ENCODE data around the gene NUP62CL.
"Not testable (repeated sequence)": the region's sequence is repeated elsewhere in the genome, so short reads cannot be mapped to it uniquely, and the experiment has no call there.

NUP62CL gene

GRCh38 chrX:107205770-107206696 is at the start of gene NUP62CL, which contains the start of gene DNAAF6:
Gene NUP62CL (minus strand): TSS chrX:107206433. CDS start chrX:107175146, 31,287 bp downstream.
Gene DNAAF6 (plus strand): TSS chrX:107206611. CDS start chrX:107212876, 6,265 bp downstream.
- no peak for DNase-seq (ENCODE audit: low read depth)

GRCh38 chrX:107228486-107228819 is 22.2 kb upstream of the NUP62CL start:
- no peak for DNase-seq (ENCODE audit: low read depth)

DNA sequence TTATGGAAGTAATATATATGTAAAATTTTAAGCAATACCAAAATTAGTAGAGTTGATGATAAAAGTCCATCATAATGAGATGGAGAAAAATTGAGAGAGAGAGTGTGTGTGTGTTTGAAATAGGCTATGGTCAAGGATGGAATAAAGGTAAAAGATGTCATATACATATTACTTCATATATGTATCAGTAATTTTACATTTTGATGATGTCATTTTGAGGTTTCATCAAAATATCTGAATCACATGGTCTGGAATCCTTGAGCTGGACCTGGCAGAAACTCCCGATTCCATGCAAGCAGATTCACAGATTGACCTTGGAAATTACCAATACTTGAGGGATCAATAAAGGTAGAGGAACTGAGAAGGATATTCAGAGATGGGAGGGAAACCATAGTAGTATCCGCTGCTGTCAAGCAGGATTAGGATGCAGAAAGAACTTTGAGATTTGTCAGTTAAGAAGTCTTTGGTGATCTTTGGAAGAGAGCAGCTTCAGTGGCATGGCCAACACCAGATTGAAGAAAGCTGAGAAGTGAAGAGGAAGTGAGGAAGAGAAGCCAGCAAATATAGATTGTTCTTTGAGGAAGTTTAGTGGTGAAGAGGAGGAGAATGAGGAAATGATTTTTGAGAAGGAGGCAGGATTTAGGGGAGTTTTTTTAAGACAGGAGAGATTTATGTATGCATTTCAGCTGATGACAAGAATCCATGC is 21.7 kb upstream of the NUP62CL start:
- no peak for DNase-seq (ENCODE audit: low read depth)

DNA sequence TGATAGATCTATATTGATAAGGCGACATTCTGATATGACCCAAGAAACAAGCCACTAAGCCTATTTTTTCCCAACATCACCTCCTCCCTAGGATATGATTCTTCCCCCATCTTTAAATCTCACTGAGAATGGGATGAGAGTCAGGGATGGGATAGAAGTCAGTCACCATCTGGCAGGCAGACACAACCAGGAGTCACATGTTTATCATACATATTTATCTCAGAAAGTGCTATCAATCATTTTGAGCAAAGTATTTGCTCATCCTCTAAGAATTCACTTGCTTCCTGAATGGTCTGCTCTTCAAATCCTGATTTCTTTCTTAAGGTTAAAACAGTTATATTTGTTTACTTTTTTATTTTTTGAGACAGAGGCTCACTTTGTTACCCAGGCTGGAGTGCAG is 20.5 kb upstream of the NUP62CL start:
- peak; percentile 3 for DNase-seq (ENCODE audit: low read depth)

- DNase-seq (ENCODE audit: low read depth) = no peak
Measured at GRCh38 chrX:107213477-107213876, 7.2 kb upstream of the NUP62CL start.

DNA sequence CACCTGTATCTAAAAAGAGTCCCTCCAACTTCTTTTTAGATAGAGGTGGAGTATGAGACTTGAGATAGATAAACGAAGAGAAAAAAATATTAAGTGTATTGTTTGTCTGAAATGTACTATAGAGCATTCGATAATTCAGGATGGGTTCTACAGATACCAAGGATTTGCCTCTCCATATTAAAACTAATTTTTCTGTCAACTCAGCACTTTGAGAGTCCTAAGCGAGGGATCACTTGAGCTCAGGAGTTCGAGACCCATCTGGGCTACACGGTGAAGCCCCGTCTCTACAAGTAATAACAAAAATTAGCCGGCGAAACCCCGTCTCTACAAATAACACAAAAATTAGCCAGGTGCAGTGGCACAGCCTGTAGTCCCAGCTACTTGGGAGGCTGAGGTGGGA is 1.7 kb upstream of the NUP62CL start:
- no peak for DNase-seq (ENCODE audit: low read depth)

- DNase-seq (ENCODE audit: low read depth) = no peak
Measured at GRCh38 chrX:107207089-107207488, 856 bp upstream of the NUP62CL start.

DNA sequence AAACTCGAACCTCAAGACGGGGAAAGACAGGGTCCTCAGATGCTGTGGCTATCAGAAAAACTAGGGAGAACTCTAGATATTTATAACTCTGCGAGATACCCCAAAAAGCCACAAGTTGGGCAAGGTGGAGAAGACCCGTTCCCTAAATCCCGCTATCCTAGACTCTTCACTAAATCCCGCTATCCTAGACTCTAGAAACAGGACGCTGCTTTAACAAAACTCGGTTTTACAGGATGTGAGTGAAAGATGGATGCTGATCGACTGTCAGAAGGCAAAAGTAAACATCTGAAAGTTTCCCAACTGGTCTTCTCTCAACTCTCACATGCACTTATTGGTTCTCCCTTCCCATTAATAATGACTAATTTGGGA is 448 bp upstream of the NUP62CL start:
- no peak for DNase-seq (ENCODE audit: low read depth)

- DNase-seq (ENCODE audit: low read depth) = no peak
Measured at GRCh38 chrX:107204068-107204605, 2.1 kb downstream of the NUP62CL start.

DNA sequence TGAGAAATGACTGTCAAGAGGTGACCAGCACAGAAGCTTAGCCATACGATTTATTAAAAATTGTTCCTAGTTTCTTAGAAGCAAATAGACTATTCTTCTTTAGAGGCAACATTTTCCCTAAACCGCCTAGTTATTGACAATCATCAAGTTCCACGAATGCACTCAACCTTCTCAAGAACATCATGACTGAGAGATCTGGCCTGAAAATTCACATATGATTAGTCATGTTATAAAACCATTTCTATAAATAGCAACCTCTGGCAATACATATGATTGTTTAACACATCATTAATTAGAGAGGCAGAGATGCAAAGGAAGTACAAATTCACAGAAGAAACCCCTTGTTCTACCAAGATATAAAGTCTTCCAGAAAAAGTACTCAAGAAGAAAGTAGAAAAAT is 6.7 kb downstream of the NUP62CL start:
- DNase-seq (ENCODE audit: low read depth) = no peak

DNA sequence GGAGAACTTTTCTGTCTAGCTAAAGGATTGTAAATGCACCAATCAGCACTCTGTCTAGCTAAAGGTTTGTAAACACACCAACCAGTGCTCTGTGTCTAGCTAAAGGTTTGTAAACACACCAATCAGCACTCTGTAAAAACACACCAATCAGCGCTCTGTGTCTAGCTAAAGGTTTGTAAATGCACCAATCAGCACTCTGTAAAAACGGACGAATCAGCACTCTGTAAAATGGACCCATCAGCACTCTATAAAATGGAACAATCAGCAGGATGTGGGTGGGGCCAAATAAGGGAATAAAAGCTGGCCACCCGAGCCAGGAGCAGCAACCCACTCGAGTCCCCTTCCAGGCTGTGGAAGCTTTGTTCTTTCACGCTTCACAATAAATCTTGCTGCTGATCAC is 8.2 kb downstream of the NUP62CL start:
- DNase-seq (ENCODE audit: low read depth) = not testable (repeated sequence)

- DNase-seq (ENCODE audit: low read depth) = no peak
Measured at GRCh38 chrX:107197319-107197718, 8.9 kb downstream of the NUP62CL start.

- DNase-seq (ENCODE audit: low read depth) = no peak
Measured at GRCh38 chrX:107171369-107172102, 34.7 kb downstream of the NUP62CL start.

- DNase-seq (ENCODE audit: low read depth) = no peak
Measured at GRCh38 chrX:107168712-107169111, 37.5 kb downstream of the NUP62CL start.

DNA sequence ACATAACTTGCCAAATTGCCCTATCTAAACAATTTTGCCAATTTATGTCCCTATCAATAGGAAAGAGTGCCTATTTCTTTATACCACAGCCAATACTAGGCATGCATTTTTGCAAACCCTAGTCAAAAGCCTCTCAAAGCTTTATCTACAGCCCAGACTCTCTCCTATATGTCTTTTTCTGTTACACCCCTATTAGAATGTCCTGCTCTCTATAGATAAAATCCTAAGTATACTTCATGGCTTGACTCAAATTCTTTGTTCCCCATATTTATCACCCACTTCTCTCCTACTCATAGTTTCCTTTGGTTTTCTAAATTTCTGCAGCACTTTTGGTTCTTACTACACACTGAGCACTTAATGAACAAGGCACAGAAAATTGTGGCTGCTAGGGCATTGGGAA is 38.0 kb downstream of the NUP62CL start:
- no peak for DNase-seq (ENCODE audit: low read depth)

GRCh38 chrX:107167163-107167921 is 38.9 kb downstream of the NUP62CL start:
- no peak for DNase-seq (ENCODE audit: low read depth)

DNA sequence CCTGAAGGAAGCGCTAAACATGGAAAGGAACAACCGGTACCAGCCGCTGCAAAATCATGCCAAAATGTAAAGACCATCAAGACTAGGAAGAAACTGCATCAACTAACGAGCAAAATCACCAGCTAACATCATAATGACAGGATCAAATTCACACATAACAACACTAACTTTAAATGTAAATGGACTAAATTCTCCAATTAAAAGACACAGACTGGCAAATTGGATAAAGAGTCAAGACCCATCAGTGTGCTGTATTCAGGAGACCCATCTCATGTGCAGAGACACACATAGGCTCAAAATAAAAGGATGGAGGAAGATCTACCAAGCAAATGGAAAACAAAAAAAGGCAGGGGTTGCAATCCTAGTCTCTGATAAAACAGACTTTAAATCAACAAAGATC is 48.6 kb downstream of the NUP62CL start:
- not testable (repeated sequence) for DNase-seq (ENCODE audit: low read depth)

- not testable (repeated sequence) for DNase-seq (ENCODE audit: low read depth)
Measured at GRCh38 chrX:107155621-107156430, 50.4 kb downstream of the NUP62CL start.

DNA sequence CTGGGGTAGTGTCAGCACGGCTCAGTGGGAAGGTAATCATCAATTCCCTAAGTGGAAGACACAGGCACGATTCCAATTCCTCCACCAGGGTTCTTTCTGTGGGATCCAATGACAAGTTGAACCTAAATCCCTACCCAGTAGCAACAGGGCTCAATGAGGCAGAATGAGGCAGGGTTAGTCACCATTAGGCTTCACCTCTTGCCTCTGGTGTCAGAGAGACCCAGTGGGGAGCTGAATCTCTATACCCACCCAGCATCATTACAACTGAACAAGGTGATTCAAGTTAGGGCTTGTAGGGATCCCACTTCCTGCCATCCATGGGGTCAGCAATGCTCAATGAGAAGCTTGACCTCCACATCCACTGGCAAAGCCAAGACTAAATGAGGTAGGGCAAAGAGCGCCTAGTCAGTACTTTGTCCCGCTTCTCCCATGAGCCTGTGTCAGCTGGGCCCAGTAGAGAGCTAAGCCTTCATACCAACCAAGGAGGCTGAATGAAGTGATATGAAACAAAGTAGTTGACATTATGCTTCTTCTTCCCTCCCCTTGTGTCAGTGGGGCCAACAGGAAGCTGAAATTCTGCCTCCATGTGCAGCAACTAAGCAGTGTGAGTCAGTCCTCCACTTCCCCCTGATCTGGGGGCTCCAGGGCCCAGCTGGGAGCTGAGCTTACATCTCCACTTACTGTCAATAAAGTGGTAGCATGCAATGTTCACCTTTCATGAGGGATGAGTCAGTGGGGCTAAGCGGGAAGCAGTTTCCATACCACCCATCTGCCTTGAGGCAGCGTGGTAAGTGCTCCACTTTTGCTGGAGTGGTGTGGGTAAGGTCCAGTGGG is 51.2 kb downstream of the NUP62CL start:
- DNase-seq (ENCODE audit: low read depth) = no peak

- DNase-seq (ENCODE audit: low read depth) = no peak
Measured at GRCh38 chrX:107153005-107153404, 53.2 kb downstream of the NUP62CL start.

All from HS-5 (cell line).